ENCODE measurements around the gene CLN5. TPM values are rescaled to one million over a fixed set of nuclear protein-coding genes. Genes with fewer than 3 reads are reported as not detected.

Gene CLN5
- total RNA-seq, 1 donor from 2014 or later, result 22.7 TPM

GRCh38 chr13:76975863-76976262 is 16.0 kb upstream of the CLN5 start:
- DNase-seq (ENCODE audit: low spot score), result no peak
- Mint-ChIP-seq H3K36me3 (ENCODE audit: low read depth) (no peaks in the 10 kb centered on the region), H3K27ac (ENCODE audit: unreplicated experiment) (no peak overlapping the region), H3K4me3 (ENCODE audit: unreplicated experiment) (no peak overlapping the region), H3K27me3 (ENCODE audit: low read depth) (peaks cover 30% of the 10 kb centered on the region), H3K9me3 (ENCODE audit: low read depth) (no peaks in the 10 kb centered on the region), H3K4me1 (ENCODE audit: low read depth) (peaks cover 8% of the 10 kb centered on the region)
- no peak for TF ChIP-seq CTCF (IDR thresholded peaks at IDR 0.05)

- TF ChIP-seq CTCF (IDR thresholded peaks at IDR 0.05), result no peak
- no peak overlapping the region for H3K4me3 Mint-ChIP-seq (ENCODE audit: unreplicated experiment)
- no peak for DNase-seq (ENCODE audit: low spot score)
- H3K27ac Mint-ChIP-seq (ENCODE audit: unreplicated experiment), result no peak overlapping the region
- peaks cover 35% of the 10 kb centered on the region for H3K27me3 Mint-ChIP-seq (ENCODE audit: low read depth)
- peaks cover 8% of the 10 kb centered on the region for H3K4me1 Mint-ChIP-seq (ENCODE audit: low read depth)
- no peaks in the 10 kb centered on the region for H3K36me3 Mint-ChIP-seq (ENCODE audit: low read depth)
- no peaks in the 10 kb centered on the region for H3K9me3 Mint-ChIP-seq (ENCODE audit: low read depth)
These were observed 15.4 kb upstream of the CLN5 start for GRCh38 chr13:76976490-76976889.

- Mint-ChIP-seq H3K36me3 (ENCODE audit: low read depth) (no peaks in the 10 kb centered on the region), H3K9me3 (ENCODE audit: low read depth) (no peaks in the 10 kb centered on the region), H3K27me3 (ENCODE audit: low read depth) (peaks cover 39% of the 10 kb centered on the region), H3K27ac (ENCODE audit: unreplicated experiment) (no peak overlapping the region), H3K4me3 (ENCODE audit: unreplicated experiment) (no peak overlapping the region), H3K4me1 (ENCODE audit: low read depth) (peaks cover 8% of the 10 kb centered on the region)
- no peak for TF ChIP-seq CTCF (IDR thresholded peaks at IDR 0.05)
- no peak for DNase-seq (ENCODE audit: low spot score)
These were observed 15.0 kb upstream of the CLN5 start for GRCh38 chr13:76976929-76977328.

GRCh38 chr13:76980075-76980718 is 11.7 kb upstream of the CLN5 start:
- no peak for DNase-seq (ENCODE audit: low spot score)
- peaks cover 27% of the 10 kb centered on the region for H3K27me3 Mint-ChIP-seq (ENCODE audit: low read depth)
- no peak overlapping the region for H3K27ac Mint-ChIP-seq (ENCODE audit: unreplicated experiment)
- peaks cover 8% of the 10 kb centered on the region for H3K4me1 Mint-ChIP-seq (ENCODE audit: low read depth)
- no peaks in the 10 kb centered on the region for H3K9me3 Mint-ChIP-seq (ENCODE audit: low read depth)
- TF ChIP-seq CTCF (IDR thresholded peaks at IDR 0.05), result peak; percentile 99
- no peaks in the 10 kb centered on the region for H3K36me3 Mint-ChIP-seq (ENCODE audit: low read depth)
- H3K4me3 Mint-ChIP-seq (ENCODE audit: unreplicated experiment), result peak overlapping the region; percentile 59

- H3K36me3 Mint-ChIP-seq (ENCODE audit: low read depth), result no peaks in the 10 kb centered on the region
- H3K4me3 Mint-ChIP-seq (ENCODE audit: unreplicated experiment), result no peak overlapping the region
These were observed 9.8 kb upstream of the CLN5 start for GRCh38 chr13:76982061-76982460.

More at GRCh38 chr13:76982061-76982460, 9.8 kb upstream of the CLN5 start:
- no peak for DNase-seq (ENCODE audit: low spot score)
- Mint-ChIP-seq H3K27me3 (ENCODE audit: low read depth) (peaks cover 32% of the 10 kb centered on the region), H3K27ac (ENCODE audit: unreplicated experiment) (no peak overlapping the region), H3K4me1 (ENCODE audit: low read depth) (peaks cover 5% of the 10 kb centered on the region), H3K9me3 (ENCODE audit: low read depth) (no peaks in the 10 kb centered on the region)
- no peak for TF ChIP-seq CTCF (IDR thresholded peaks at IDR 0.05)
